Hematopoietic multipotent progenitor cell treated with erythropoietin and hydrocortisone succinate and interleukin-3 and kit ligand, for 17 days (in vitro differentiated cells): ENCODE data around the gene TBC1D22A.

Source experiments
- DNase-seq: peaks from one replicate; pipeline ENCODE4 v3.0.0-alpha.2; 2015; ENCODE audit warnings: low spot score

TBC1D22A gene

GRCh38 chr22:47221840-47222615, 459.6 kb downstream of the TBC1D22A start:
- no peak for DNase-seq
